HepG2 (cell line): ENCODE measurements around the gene SENP7. TPM values are rescaled to one million over a fixed set of nuclear protein-coding genes. Genes with fewer than 3 reads are reported as not detected.

Experiments used
- CEBPB ChIP-seq: IDR thresholded peaks from 2 replicates; pipeline ENCODE4 v1.6.1; 2011; ENCODE audit warnings: low read depth, low read length, improper control_type of control experiment, borderline replicate concordance
- ERF ChIP-seq: IDR thresholded peaks from 2 replicates; pipeline ENCODE4 v1.6.1; 2018; ENCODE audit warnings: missing biosample characterization, missing genetic modification reagents
- ISL2 ChIP-seq: sonication (generic); formaldehyde crosslinking; IDR thresholded peaks from 2 replicates; pipeline ENCODE4 v1.5.0; 2020; ENCODE audit warnings: missing genetic modification reagents
- KDM1A ChIP-seq: IDR thresholded peaks from 2 replicates; pipeline ENCODE4 v1.6.1; 2016; ENCODE audit warnings: missing compliant biosample characterization
- KLF15 ChIP-seq: sonication (generic); formaldehyde crosslinking; IDR thresholded peaks from 2 replicates; pipeline ENCODE4 v1.8.1; 2023; ENCODE audit warnings: borderline replicate concordance, mild to moderate bottlenecking, inconsistent platforms, missing genetic modification reagents, mixed read lengths
- PAWR ChIP-seq: sonication (generic); formaldehyde crosslinking; IDR thresholded peaks from 2 replicates; pipeline ENCODE4 v1.4.0; 2020; ENCODE audit warnings: missing genetic modification reagents, mild to moderate bottlenecking, borderline replicate concordance
- SAP130 ChIP-seq: IDR thresholded peaks from 2 replicates; pipeline ENCODE4 v1.6.1; 2016; ENCODE audit warnings: low read depth
- SNAPC2 ChIP-seq: sonication (generic); formaldehyde crosslinking; IDR thresholded peaks from 2 replicates; pipeline ENCODE4 v1.8.1; 2022; ENCODE audit warnings: mild to moderate bottlenecking, missing genetic modification reagents
- TARDBP ChIP-seq: sonication (generic); formaldehyde crosslinking; IDR thresholded peaks from 2 replicates; pipeline ENCODE4 v1.8.0; 2022; ENCODE audit warnings: mild to moderate bottlenecking, missing genetic modification reagents
- ZBTB1 ChIP-seq: sonication (generic); formaldehyde crosslinking; IDR thresholded peaks from 2 replicates; pipeline ENCODE4 v1.4.0; 2020; ENCODE audit warnings: missing genetic modification reagents, borderline replicate concordance
- ZC3H13 ChIP-seq: sonication (generic); formaldehyde crosslinking; IDR thresholded peaks from 2 replicates; pipeline ENCODE4 v1.8.1; 2023; ENCODE audit warnings: mild to moderate bottlenecking, missing genetic modification reagents, moderate library complexity
- ZNF501 ChIP-seq: sonication (generic); formaldehyde crosslinking; IDR thresholded peaks from 2 replicates; pipeline ENCODE4 v1.5.1; 2020; ENCODE audit warnings: mild to moderate bottlenecking, moderate library complexity, missing genetic modification reagents
- polyA plus RNA-seq, 8 experiments: library from polyadenylated mRNA; depleted of rRNA in 3 of 8; stranded (reverse) in 7 of 8; unstranded in 1 of 8; fragments of >200 nt; fragmentation: Illumina TruSeq in 4 of 8; extraction: Trizol in 4 of 8; gene quantifications; 2 replicates each; pipeline versions ENCODE4 v1.2.1 to v1.2.3, GENCODE V29; 2011 to 2016; ENCODE audit warnings: low read depth in 4 of 8, missing spikeins in 1 of 8, mixed read lengths in 1 of 8; ENCODE audit not compliant: insufficient read depth in 1 of 8
- total RNA-seq, 5 experiments: library from RNA; depleted of rRNA; stranded (reverse); fragments of >200 nt; fragmentation: Illumina TruSeq; extraction: Trizol; gene quantifications; 2 replicates each; pipeline ENCODE4 v1.2.3, GENCODE V29; 2016; ENCODE audit warnings: low read depth in 1 of 5
- TF ChIP-seq, protein P1 (sequence below): sonication (generic); formaldehyde crosslinking; IDR thresholded peaks from 2 replicates; pipeline ENCODE4 v1.4.0; 2020; ENCODE audit warnings: missing genetic modification reagents
- TF ChIP-seq, protein P2 (sequence below): sonication (generic); formaldehyde crosslinking; IDR thresholded peaks from 2 replicates; pipeline ENCODE4 v1.4.0; 2020; ENCODE audit warnings: missing genetic modification reagents
- TF ChIP-seq, protein P3 (sequence below): IDR thresholded peaks from 2 replicates; pipeline ENCODE4 v1.6.1; 2016; ENCODE audit warnings: mild to moderate bottlenecking
- TF ChIP-seq, protein P4 (sequence below): sonication (generic); formaldehyde crosslinking; IDR thresholded peaks from 2 replicates; pipeline ENCODE4 v1.5.0; 2020; ENCODE audit warnings: mild to moderate bottlenecking, missing genetic modification reagents
- TF ChIP-seq, protein P5 (sequence below): sonication (generic); formaldehyde crosslinking; IDR thresholded peaks from 2 replicates; pipeline ENCODE4 v1.5.1; 2020; ENCODE audit warnings: missing genetic modification reagents, mild to moderate bottlenecking, borderline replicate concordance
- TF ChIP-seq, protein P6 (sequence below): IDR thresholded peaks from 2 replicates; pipeline ENCODE4 v1.6.1; 2012; ENCODE audit warnings: low read depth, low read length, improper control_type of control experiment
- TF ChIP-seq, protein P7 (sequence below): IDR thresholded peaks from 2 replicates; pipeline ENCODE4 v1.6.1; 2016; ENCODE audit warnings: missing genetic modification reagents, missing compliant biosample characterization

SENP7 gene
- total and polyA plus RNA-seq, 2 of the 13 experiments (the other 11 are each of a cell fraction or from before 2014, with no cell fraction given) = 9.1 to 10.3 TPM

DNA sequence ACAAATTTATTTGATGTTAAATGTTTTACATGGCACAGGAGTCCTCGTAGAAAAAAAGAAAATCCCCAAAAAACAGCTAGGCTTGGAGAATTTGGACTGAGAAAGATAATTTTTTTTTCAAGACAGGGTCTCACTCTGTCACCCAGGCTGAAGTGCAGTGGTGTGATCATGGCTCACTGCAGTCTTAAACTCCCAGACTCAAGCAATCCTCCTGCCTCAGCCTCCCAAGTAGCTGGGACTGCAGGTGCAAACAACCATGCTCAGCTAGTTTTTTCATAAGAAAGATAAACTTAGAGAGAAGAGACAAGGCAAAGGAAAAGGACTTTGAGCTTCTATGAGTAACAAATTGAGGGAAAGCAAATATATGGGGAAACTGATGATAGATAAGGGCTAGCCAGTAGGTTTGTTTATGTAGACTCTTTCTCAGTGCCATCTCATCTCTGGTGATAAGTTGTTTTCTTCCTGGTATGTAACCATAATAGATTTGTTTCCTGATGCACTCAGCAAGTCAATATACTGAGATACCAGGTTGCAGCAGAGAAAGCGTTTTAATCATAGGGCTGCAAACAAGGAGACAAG, 35.6 kb upstream of the SENP7 start (continued):
- TF ChIP-seq, protein P1, sequence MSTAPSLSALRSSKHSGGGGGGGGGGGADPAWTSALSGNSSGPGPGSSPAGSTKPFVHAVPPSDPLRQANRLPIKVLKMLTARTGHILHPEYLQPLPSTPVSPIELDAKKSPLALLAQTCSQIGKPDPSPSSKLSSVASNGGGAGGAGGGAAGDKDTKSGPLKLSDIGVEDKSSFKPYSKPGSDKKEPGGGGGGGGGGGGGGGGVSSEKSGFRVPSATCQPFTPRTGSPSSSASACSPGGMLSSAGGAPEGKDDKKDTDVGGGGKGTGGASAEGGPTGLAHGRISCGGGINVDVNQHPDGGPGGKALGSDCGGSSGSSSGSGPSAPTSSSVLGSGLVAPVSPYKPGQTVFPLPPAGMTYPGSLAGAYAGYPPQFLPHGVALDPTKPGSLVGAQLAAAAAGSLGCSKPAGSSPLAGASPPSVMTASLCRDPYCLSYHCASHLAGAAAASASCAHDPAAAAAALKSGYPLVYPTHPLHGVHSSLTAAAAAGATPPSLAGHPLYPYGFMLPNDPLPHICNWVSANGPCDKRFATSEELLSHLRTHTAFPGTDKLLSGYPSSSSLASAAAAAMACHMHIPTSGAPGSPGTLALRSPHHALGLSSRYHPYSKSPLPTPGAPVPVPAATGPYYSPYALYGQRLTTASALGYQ (CRISPR knock-in tag) = peak; percentile 57; the same call in 1 of the 2 replicates
- TF ChIP-seq, protein P2, sequence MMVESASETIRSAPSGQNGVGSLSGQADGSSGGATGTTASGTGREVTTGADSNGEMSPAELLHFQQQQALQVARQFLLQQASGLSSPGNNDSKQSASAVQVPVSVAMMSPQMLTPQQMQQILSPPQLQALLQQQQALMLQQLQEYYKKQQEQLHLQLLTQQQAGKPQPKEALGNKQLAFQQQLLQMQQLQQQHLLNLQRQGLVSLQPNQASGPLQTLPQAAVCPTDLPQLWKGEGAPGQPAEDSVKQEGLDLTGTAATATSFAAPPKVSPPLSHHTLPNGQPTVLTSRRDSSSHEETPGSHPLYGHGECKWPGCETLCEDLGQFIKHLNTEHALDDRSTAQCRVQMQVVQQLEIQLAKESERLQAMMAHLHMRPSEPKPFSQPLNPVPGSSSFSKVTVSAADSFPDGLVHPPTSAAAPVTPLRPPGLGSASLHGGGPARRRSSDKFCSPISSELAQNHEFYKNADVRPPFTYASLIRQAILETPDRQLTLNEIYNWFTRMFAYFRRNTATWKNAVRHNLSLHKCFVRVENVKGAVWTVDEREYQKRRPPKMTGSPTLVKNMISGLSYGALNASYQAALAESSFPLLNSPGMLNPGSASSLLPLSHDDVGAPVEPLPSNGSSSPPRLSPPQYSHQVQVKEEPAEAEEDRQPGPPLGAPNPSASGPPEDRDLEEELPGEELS (CRISPR knock-in tag) = peak; percentile 89
- TF ChIP-seq, protein P3, sequence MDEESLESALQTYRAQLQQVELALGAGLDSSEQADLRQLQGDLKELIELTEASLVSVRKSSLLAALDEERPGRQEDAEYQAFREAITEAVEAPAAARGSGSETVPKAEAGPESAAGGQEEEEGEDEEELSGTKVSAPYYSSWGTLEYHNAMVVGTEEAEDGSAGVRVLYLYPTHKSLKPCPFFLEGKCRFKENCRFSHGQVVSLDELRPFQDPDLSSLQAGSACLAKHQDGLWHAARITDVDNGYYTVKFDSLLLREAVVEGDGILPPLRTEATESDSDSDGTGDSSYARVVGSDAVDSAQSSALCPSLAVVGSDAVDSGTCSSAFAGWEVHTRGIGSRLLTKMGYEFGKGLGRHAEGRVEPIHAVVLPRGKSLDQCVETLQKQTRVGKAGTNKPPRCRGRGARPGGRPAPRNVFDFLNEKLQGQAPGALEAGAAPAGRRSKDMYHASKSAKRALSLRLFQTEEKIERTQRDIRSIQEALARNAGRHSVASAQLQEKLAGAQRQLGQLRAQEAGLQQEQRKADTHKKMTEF (CRISPR knock-in tag) = peak; percentile 53
- TF ChIP-seq SAP130 (CRISPR knock-in tag) (peak; percentile 38; the same call in 1 of the 2 replicates), KDM1A (CRISPR knock-in tag) (no peak), PAWR (CRISPR knock-in tag) (no peak), TARDBP (CRISPR knock-in tag) (no peak), ZBTB1 (CRISPR knock-in tag) (no peak), KLF15 (CRISPR knock-in tag) (no peak), ISL2 (CRISPR knock-in tag) (peak; percentile 65), CEBPB (peak; percentile 25; the same call in 1 of the 2 replicates), SNAPC2 (CRISPR knock-in tag) (no peak), ERF (peak; percentile 15; the same call in 1 of the 2 replicates), ZC3H13 (CRISPR knock-in tag) (no peak), ZNF501 (CRISPR knock-in tag) (no peak)
- TF ChIP-seq, protein P4, sequence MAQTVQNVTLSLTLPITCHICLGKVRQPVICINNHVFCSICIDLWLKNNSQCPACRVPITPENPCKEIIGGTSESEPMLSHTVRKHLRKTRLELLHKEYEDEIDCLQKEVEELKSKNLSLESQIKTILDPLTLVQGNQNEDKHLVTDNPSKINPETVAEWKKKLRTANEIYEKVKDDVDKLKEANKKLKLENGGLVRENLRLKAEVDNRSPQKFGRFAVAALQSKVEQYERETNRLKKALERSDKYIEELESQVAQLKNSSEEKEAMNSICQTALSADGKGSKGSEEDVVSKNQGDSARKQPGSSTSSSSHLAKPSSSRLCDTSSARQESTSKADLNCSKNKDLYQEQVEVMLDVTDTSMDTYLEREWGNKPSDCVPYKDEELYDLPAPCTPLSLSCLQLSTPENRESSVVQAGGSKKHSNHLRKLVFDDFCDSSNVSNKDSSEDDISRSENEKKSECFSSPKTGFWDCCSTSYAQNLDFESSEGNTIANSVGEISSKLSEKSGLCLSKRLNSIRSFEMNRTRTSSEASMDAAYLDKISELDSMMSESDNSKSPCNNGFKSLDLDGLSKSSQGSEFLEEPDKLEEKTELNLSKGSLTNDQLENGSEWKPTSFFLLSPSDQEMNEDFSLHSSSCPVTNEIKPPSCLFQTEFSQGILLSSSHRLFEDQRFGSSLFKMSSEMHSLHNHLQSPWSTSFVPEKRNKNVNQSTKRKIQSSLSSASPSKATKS = no peak
- TF ChIP-seq, protein P5, sequence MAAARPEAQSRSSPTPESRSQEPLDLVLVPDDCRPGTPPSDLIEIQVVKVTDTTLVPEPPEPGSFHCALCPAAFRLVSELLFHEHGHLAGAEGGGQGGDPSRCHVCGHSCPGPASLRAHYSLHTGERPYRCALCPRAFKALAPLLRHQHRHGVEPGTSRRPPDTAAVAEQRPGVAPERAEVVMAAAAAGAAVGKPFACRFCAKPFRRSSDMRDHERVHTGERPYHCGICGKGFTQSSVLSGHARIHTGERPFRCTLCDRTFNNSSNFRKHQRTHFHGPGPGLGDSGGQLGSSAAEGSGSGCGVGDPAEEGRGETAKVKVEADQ (CRISPR knock-in tag) = no peak
- TF ChIP-seq, protein P6, sequence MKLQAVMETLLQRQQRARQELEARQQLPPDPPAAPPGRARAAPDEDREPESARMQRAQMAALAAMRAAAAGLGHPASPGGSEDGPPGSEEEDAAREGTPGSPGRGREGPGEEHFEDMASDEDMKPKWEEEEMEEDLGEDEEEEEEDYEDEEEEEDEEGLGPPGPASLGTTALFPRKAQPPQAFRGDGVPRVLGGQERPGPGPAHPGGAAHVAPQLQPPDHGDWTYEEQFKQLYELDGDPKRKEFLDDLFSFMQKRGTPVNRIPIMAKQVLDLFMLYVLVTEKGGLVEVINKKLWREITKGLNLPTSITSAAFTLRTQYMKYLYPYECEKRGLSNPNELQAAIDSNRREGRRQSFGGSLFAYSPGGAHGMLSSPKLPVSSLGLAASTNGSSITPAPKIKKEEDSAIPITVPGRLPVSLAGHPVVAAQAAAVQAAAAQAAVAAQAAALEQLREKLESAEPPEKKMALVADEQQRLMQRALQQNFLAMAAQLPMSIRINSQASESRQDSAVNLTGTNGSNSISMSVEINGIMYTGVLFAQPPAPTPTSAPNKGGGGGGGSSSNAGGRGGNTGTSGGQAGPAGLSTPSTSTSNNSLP = peak; percentile 66
- TF ChIP-seq, protein P7, sequence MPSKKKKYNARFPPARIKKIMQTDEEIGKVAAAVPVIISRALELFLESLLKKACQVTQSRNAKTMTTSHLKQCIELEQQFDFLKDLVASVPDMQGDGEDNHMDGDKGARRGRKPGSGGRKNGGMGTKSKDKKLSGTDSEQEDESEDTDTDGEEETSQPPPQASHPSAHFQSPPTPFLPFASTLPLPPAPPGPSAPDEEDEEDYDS (CRISPR knock-in tag) = no peak
